Type B pancreatic cell (in vitro differentiated cells): ENCODE results near the gene RIOK1. TPM values are rescaled to one million over a fixed set of nuclear protein-coding genes. Genes with fewer than 3 reads are reported as not detected.

ENCODE experiments used
- DNase-seq: peaks from one replicate; pipeline ENCODE4 v3.0.0; 2021; ENCODE audit warnings: mixed read lengths; ENCODE audit not compliant: unreplicated experiment; ENCODE audit errors: extremely low spot score
- H3K27ac Mint-ChIP-seq: 2 replicates; pipeline ENCODE4 v1.8.0; 2021; ENCODE audit warnings: mild to moderate bottlenecking, mixed read lengths
- H3K27me3 Mint-ChIP-seq: 2 replicates; pipeline ENCODE4 v1.8.0; 2021; ENCODE audit warnings: mixed read lengths
- H3K36me3 Mint-ChIP-seq: 2 replicates; pipeline ENCODE4 v1.8.0; 2021; ENCODE audit warnings: mixed read lengths
- H3K4me1 Mint-ChIP-seq: one replicate; pipeline ENCODE4 v1.8.0; 2021; ENCODE audit warnings: mixed read lengths; ENCODE audit not compliant: unreplicated experiment
- H3K4me3 Mint-ChIP-seq: 2 replicates; pipeline ENCODE4 v1.8.0; 2021; ENCODE audit warnings: mild to moderate bottlenecking, mixed read lengths
- H3K9me3 Mint-ChIP-seq: 2 replicates; pipeline ENCODE4 v1.8.0; 2021; ENCODE audit warnings: mixed read lengths
- CTCF ChIP-seq: fragments of 200-600 bp; sonication (generic); conservative IDR thresholded peaks from 2 replicates; pipeline ENCODE4 v1.5.0; 2021; ENCODE audit warnings: antibody characterized with exemption, mild to moderate bottlenecking
- total RNA-seq: library from RNA; stranded (reverse); gene quantifications from 2 replicates; pipeline ENCODE4 v1.2.1, GENCODE V29; 2021; ENCODE audit warnings: low replicate concordance

Gene RIOK1
- total RNA-seq, 1 donor from 2014 or later, result 24.0 TPM

- peak; percentile 67 for TF ChIP-seq CTCF
- DNase-seq, result no peak
- no peaks in the 10 kb centered on the region for H3K36me3 Mint-ChIP-seq
- no peaks in the 10 kb centered on the region for H3K27me3 Mint-ChIP-seq
- H3K27ac Mint-ChIP-seq, result no peak overlapping the region
- no peaks in the 10 kb centered on the region for H3K4me1 Mint-ChIP-seq
- H3K9me3 Mint-ChIP-seq, result no peaks in the 10 kb centered on the region
- no peak overlapping the region for H3K4me3 Mint-ChIP-seq
Observed at GRCh38 chr6:7424967-7425807, 35.6 kb downstream of the RIOK1 start.

- TF ChIP-seq CTCF, result no peak
- Mint-ChIP-seq H3K9me3 (no peaks in the 10 kb centered on the region), H3K36me3 (no peaks in the 10 kb centered on the region), H3K4me3 (no peak overlapping the region), H3K4me1 (no peaks in the 10 kb centered on the region), H3K27me3 (no peaks in the 10 kb centered on the region), H3K27ac (no peak overlapping the region)
- DNase-seq, result no peak
Observed at GRCh38 chr6:7425808-7426190, 36.2 kb downstream of the RIOK1 start.

GRCh38 chr6:7426447-7427169 lies 37.0 kb downstream of the RIOK1 start:
- no peak overlapping the region for H3K4me3 Mint-ChIP-seq
- DNase-seq, result no peak

GRCh38 chr6:7431313-7431673 lies 41.7 kb downstream of the RIOK1 start:
- DNase-seq, result no peak
- H3K9me3 Mint-ChIP-seq, result no peaks in the 10 kb centered on the region
- TF ChIP-seq CTCF, result no peak

More at GRCh38 chr6:7426447-7427169, 37.0 kb downstream of the RIOK1 start:
- Mint-ChIP-seq H3K27me3 (no peaks in the 10 kb centered on the region), H3K36me3 (no peaks in the 10 kb centered on the region), H3K27ac (no peak overlapping the region), H3K4me1 (peaks cover 4% of the 10 kb centered on the region), H3K9me3 (no peaks in the 10 kb centered on the region)
- no peak for TF ChIP-seq CTCF

GRCh38 chr6:7431674-7432390 lies 42.2 kb downstream of the RIOK1 start:
- H3K27me3 Mint-ChIP-seq, result no peaks in the 10 kb centered on the region
- no peaks in the 10 kb centered on the region for H3K9me3 Mint-ChIP-seq
- H3K4me3 Mint-ChIP-seq, result no peak overlapping the region
- no peak for TF ChIP-seq CTCF
- H3K4me1 Mint-ChIP-seq, result peaks cover 14% of the 10 kb centered on the region
- no peaks in the 10 kb centered on the region for H3K36me3 Mint-ChIP-seq
- peak; percentile 43 for DNase-seq
- H3K27ac Mint-ChIP-seq, result no peak overlapping the region

More at GRCh38 chr6:7431313-7431673, 41.7 kb downstream of the RIOK1 start:
- H3K36me3 Mint-ChIP-seq, result no peaks in the 10 kb centered on the region
- no peak overlapping the region for H3K27ac Mint-ChIP-seq
- H3K4me1 Mint-ChIP-seq, result peaks cover 14% of the 10 kb centered on the region
- H3K4me3 Mint-ChIP-seq, result no peak overlapping the region
- H3K27me3 Mint-ChIP-seq, result no peaks in the 10 kb centered on the region
